Measurements from ENCODE around the gene OSGIN1.
"Not testable (repeated sequence)": the region's sequence is repeated elsewhere in the genome, so short reads cannot be mapped to it uniquely, and the experiment has no call there.

The OSGIN1 gene

GRCh38 chr16:83940630-83941378 is 12.2 kb upstream of the OSGIN1 start:
- peak; percentile 39 for DNase-seq (ENCODE audit: low read depth, low spot score)

GRCh38 chr16:83941546-83941945 is 11.5 kb upstream of the OSGIN1 start:
- DNase-seq (ENCODE audit: low read depth, low spot score): not testable (repeated sequence)

GRCh38 chr16:83942074-83942473 is 11.0 kb upstream of the OSGIN1 start:
- DNase-seq (ENCODE audit: low read depth, low spot score): no peak

GRCh38 chr16:83942815-83943515 is 10.1 kb upstream of the OSGIN1 start:
- DNase-seq (ENCODE audit: low read depth, low spot score): no peak

GRCh38 chr16:83943516-83944050 is 9.5 kb upstream of the OSGIN1 start:
- no peak for DNase-seq (ENCODE audit: low read depth, low spot score)

GRCh38 chr16:83945587-83945986 is 7.5 kb upstream of the OSGIN1 start:
- no peak for DNase-seq (ENCODE audit: low read depth, low spot score)

GRCh38 chr16:83946154-83946780 is 6.8 kb upstream of the OSGIN1 start:
- DNase-seq (ENCODE audit: low read depth, low spot score): no peak

GRCh38 chr16:83946781-83947566 is 6.1 kb upstream of the OSGIN1 start:
- no peak for DNase-seq (ENCODE audit: low read depth, low spot score)

- DNase-seq (ENCODE audit: low read depth, low spot score): no peak
These were observed 5.3 kb upstream of the OSGIN1 start for GRCh38 chr16:83947642-83948234.

GRCh38 chr16:83948914-83949723 is 3.9 kb upstream of the OSGIN1 start:
- DNase-seq (ENCODE audit: low read depth, low spot score): no peak

GRCh38 chr16:83949724-83950001 is 3.4 kb upstream of the OSGIN1 start:
- no peak for DNase-seq (ENCODE audit: low read depth, low spot score)

GRCh38 chr16:83950862-83951399 is 2.1 kb upstream of the OSGIN1 start:
- DNase-seq (ENCODE audit: low read depth, low spot score): peak; percentile 37

GRCh38 chr16:83951544-83951943 is 1.5 kb upstream of the OSGIN1 start:
- DNase-seq (ENCODE audit: low read depth, low spot score): no peak

- no peak for DNase-seq (ENCODE audit: low read depth, low spot score)
These were observed 477 bp upstream of the OSGIN1 start for GRCh38 chr16:83952587-83952939.

- DNase-seq (ENCODE audit: low read depth, low spot score): peak; percentile 58
These were observed 946 bp downstream of the OSGIN1 start for GRCh38 chr16:83953796-83954576.

GRCh38 chr16:83954577-83955016 is 1.6 kb downstream of the OSGIN1 start:
- peak; percentile 65 for DNase-seq (ENCODE audit: low read depth, low spot score)

- no peak for DNase-seq (ENCODE audit: low read depth, low spot score)
These were observed 2.4 kb downstream of the OSGIN1 start for GRCh38 chr16:83955218-83956130.
